ENCODE data around the gene ATP8A2. TPM values are rescaled to one million over a fixed set of nuclear protein-coding genes. Genes with fewer than 3 reads are reported as not detected.
"Not testable (repeated sequence)": the region's sequence is repeated elsewhere in the genome, so short reads cannot be mapped to it uniquely, and the experiment has no call there.

ATP8A2 gene
- total and polyA plus RNA-seq, 12 donors: under 0.01 to 0.18 (median 0.10) TPM; not detected in 3

DNA sequence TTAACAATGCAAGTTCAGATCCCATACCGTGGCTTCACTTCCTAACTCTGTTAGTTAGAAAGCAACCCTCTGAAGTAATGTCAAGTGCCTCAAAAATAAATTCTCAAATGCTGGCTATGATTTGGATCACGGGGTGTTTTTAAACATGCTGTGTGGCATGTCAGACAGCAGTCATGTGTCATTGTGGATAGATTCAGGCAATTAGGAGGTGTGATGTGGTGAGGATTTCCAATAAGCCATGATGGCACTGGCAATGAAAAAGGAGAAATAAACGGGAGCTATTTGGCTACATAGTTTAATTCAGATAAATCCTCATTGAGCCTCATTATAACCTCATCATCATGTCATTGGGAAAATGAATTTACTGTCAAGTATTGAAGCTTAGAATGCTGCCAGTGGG is 130.3 kb downstream of the ATP8A2 start:
- Histone ChIP-seq H3K9me3 (no peaks in the 10 kb centered on the region), H3K27ac (no peak overlapping the region), H3K27me3 (peaks cover 0 to 51% (median 0%) of the 10 kb centered on the region in 7 donors), H3K4me3 (no peak overlapping the region), H3K4me1 (no peaks in the 10 kb centered on the region), H3K36me3 (no peaks in the 10 kb centered on the region)
- WGBS, 2 donors: 69 to 77% methylated on average over 3 of the region's 3 CpGs
- intact Hi-C loops (cut with DNase I): no loop called here
- TF ChIP-seq, protein P1, sequence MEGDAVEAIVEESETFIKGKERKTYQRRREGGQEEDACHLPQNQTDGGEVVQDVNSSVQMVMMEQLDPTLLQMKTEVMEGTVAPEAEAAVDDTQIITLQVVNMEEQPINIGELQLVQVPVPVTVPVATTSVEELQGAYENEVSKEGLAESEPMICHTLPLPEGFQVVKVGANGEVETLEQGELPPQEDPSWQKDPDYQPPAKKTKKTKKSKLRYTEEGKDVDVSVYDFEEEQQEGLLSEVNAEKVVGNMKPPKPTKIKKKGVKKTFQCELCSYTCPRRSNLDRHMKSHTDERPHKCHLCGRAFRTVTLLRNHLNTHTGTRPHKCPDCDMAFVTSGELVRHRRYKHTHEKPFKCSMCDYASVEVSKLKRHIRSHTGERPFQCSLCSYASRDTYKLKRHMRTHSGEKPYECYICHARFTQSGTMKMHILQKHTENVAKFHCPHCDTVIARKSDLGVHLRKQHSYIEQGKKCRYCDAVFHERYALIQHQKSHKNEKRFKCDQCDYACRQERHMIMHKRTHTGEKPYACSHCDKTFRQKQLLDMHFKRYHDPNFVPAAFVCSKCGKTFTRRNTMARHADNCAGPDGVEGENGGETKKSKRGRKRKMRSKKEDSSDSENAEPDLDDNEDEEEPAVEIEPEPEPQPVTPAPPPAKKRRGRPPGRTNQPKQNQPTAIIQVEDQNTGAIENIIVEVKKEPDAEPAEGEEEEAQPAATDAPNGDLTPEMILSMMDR (IDR thresholded peaks at IDR 0.05): no peak
- no peak for ATAC-seq
- DNase-seq: no peak

DNA sequence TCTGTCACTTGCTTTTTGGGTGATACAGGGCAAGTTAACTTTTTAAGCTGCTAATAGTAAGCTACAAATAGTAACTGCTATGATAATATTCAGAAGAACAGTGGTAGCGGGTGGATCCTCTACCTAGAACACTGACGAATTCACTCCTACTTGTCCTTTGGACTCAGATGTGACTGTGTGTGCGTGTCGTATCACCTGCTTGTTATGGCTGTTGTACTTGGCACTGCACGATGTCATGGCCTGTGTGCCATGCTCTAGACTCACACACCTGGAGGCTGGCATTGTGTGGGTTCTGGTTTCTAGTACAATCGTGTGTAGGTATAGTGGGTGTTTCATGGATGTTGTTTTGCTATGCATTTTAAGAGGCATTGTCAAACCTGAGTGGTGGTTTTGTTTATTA is 130.8 kb downstream of the ATP8A2 start:
- H3K9me3 ChIP-seq: no peaks in the 10 kb centered on the region
- H3K36me3 ChIP-seq: no peaks in the 10 kb centered on the region
- H3K4me3 ChIP-seq: no peak overlapping the region
- intact Hi-C loops (cut with DNase I): no loop called here
- no peak for ATAC-seq
- no peak for DNase-seq
- TF ChIP-seq, protein P1 (IDR thresholded peaks at IDR 0.05): no peak
- 80 to 90% methylated on average over 6 of the region's 6 CpGs for WGBS, 2 donors
- H3K4me1 ChIP-seq: no peaks in the 10 kb centered on the region
- H3K27me3 ChIP-seq: peaks cover 0 to 53% (median 0%) of the 10 kb centered on the region in 7 donors
- no peak overlapping the region for H3K27ac ChIP-seq

DNA sequence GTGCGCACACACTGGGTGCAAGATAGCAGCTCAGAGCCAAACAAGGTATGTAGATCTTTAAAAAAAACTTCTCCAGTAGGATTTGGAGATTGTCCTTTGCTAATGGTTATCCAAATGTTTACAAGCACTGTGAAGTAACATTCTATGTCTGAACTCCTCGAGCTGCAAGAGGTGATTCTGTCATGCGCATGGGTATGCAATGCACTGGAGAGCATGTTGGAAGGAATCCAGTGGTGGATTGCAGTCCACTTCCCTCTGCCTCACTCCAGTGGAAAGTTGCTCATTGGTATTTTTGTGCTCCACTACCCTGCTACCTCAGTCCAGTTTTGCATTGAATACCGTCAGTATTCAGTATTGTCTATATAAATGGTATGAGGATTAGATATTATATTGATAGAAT is 132.1 kb downstream of the ATP8A2 start:
- Histone ChIP-seq H3K9me3 (no peaks in the 10 kb centered on the region), H3K36me3 (no peaks in the 10 kb centered on the region), H3K4me3 (no peak overlapping the region), H3K4me1 (no peaks in the 10 kb centered on the region), H3K27me3 (peaks cover 0 to 41% (median 0%) of the 10 kb centered on the region in 7 donors), H3K27ac (no peak overlapping the region)
- TF ChIP-seq, protein P1 (IDR thresholded peaks at IDR 0.05): no peak
- ATAC-seq (no peak), DNase-seq (no peak)
- WGBS, 2 donors: 76 to 84% methylated on average over 4 of the region's 4 CpGs
- intact Hi-C loops (cut with DNase I): no loop called here

DNA sequence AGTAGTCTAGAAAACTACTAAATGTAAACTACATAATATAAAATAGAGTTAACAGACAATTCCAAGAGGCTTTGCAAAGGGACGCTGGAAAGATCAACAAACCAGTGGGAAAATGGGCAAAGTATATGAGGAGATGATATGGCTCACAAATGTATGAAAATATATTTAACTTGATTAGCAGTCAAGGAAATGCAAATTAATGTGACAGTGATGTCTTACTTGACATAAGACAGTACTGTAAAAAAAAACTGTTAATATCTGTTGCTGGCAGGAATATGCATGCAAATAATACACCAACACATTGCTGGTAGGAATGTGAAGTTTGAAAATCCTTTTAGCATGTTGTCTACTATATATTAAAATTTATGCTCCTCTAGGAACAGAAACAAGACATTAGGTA is 136.1 kb downstream of the ATP8A2 start:
- DNase-seq (no peak), ATAC-seq (no peak)
- 79 to 80% methylated on average over 1 of the region's 1 CpG for WGBS, 2 donors
- Histone ChIP-seq H3K27me3 (peaks cover 0 to 23% (median 0%) of the 10 kb centered on the region in 7 donors), H3K4me3 (no peak overlapping the region), H3K27ac (no peak overlapping the region), H3K9me3 (peaks cover 0 to 17% (median 8%) of the 10 kb centered on the region in 11 donors), H3K4me1 (no peaks in the 10 kb centered on the region), H3K36me3 (no peaks in the 10 kb centered on the region)
- TF ChIP-seq, protein P1 (IDR thresholded peaks at IDR 0.05): no peak
- intact Hi-C loops (cut with DNase I): no loop called here

DNA sequence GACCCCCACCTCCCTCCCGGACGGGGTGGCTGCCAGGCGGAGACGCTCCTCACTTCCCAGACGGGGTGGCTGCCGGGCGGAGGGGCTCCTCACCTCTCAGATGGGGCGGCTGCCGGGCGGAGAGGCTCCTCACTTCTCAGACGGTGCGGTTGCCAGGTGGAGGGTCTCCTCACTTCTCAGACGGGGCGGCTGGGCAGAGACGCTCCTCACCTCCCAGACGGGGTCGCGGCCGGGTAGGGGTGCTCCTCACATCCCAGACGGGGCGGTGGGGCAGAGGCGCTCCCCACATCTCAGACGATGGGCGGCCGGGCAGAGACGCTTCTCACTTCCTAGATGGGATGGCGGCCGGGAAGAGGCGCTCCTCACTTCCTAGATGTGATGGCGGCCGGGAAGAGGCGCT is 141.3 kb downstream of the ATP8A2 start:
- H3K27ac ChIP-seq; H3K4me1 ChIP-seq; H3K27me3 ChIP-seq; intact Hi-C loops (cut with DNase I); H3K36me3 ChIP-seq; H3K4me3 ChIP-seq; DNase-seq; ATAC-seq: not testable (repeated sequence)
- 93 to 96% methylated on average over 24 to 31 of the region's 32 CpGs for WGBS, 2 donors
- peaks cover 0 to 17% (median 8%) of the 10 kb centered on the region in 11 donors for H3K9me3 ChIP-seq
